Kidney epithelial cell (primary cell): ENCODE measurements around the gene PLD4. TPM values are rescaled to one million over a fixed set of nuclear protein-coding genes. Genes with fewer than 3 reads are reported as not detected.
A peak's percentile ranks its signal among the peaks of the same experiment; 100 is the strongest.
"Not testable (repeated sequence)": the region's sequence is repeated elsewhere in the genome, so short reads cannot be mapped to it uniquely, and the experiment has no call there.

Experiments
- DNase-seq: peaks from one replicate; pipeline ENCODE4 v3.0.0-alpha.2; 2010; ENCODE audit warnings: low read depth
- H3K27me3 ChIP-seq: 2 replicates; pipeline ENCODE4 v1.6.0; 2011; ENCODE audit warnings: low read length; ENCODE audit not compliant: control insufficient read depth, insufficient read depth
- H3K36me3 ChIP-seq: 2 replicates; pipeline ENCODE4 v1.5.1; 2011; ENCODE audit warnings: low read length; ENCODE audit not compliant: control insufficient read depth, insufficient read depth
- H3K4me3 ChIP-seq: 2 replicates; pipeline ENCODE4 v1.5.1; 2011; ENCODE audit warnings: low read depth, mild to moderate bottlenecking, control low read depth, low read length
- CTCF ChIP-seq: IDR thresholded peaks from 2 replicates; pipeline ENCODE4 v1.5.1; 2011; ENCODE audit warnings: mild to moderate bottlenecking, moderate library complexity, low read length, control low read depth, inconsistent platforms; ENCODE audit not compliant: insufficient read depth, poor library complexity, severe bottlenecking
- total RNA-seq: library from RNA; depleted of rRNA; stranded (reverse); fragments of >200 nt; gene quantifications from 2 replicates; pipeline ENCODE4 v1.2.3, GENCODE V29; 2015

Gene PLD4
- total RNA-seq, 1 donor from 2014 or later, result 0.04 TPM

DNA sequence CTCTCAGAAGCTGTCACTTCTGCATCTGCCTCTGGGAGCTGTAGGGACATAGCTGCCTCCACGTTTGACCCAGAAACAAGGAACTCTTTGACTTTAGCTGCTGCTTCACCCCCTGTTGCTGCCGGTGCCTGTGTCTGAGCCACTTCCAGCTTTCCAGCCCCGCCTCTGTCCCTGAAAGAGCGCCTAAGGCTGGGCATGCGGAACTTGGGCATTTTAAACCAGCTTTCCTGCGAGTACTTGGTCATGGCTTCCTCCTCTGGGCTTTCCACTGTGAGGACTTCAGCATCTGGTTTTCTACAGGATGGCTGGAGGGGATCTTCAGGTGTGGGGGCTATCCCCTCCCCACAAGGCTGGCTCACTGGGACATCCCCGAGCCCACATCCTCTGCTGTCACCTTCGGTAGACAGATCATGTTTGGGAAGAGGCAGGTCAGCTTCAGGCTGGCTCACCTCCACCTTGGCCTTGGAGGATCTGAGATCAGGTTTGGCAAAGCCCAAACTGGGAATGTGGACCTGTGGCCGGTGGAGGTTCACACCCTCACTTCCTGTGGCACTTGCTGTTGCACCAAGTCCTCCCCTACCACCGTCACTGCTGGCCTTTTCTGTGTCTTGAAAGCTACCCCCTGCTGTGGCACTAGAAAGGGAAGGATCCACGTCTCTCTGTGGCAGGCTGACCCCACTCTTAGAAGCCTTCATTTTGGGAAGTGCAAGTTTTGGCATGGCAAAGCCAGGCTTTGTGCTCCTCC lies 15.2 kb downstream of the PLD4 start:
- H3K4me3 ChIP-seq, result no peak overlapping the region
- peaks cover 4% of the 10 kb centered on the region for H3K27me3 ChIP-seq
- no peak for DNase-seq
- TF ChIP-seq CTCF, result no peak
- no peaks in the 10 kb centered on the region for H3K36me3 ChIP-seq

DNA sequence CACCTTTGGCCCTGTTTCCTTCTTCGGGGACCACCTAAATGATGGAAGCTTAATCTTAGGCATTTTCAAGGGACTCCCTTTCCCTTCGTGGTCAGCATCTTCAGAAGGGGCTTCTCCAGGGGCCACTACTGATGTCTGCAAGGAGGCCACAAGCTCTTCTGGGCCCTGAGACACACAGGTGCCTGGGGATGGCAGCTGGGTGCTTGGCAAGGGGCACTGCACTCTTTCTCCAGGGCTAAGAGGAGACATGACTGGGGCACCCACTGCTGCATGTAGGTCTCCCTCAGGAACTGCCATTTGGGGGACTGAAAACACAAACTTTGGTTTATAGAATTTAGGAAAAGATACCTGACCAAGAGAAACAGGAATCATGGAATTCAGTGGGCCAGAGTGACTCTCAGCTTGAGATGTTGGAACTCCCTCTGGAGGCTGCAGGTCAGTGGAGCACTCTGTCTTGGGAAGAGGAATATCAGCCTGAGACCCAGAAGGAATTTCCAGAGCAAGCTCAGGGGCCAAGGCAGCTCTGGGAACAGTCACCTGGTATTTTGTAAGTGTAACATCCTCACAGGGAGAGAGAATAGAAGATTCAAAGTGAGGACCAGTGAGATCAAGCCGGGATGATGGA lies 16.0 kb downstream of the PLD4 start:
- H3K27me3 ChIP-seq, result no peaks in the 10 kb centered on the region
- no peaks in the 10 kb centered on the region for H3K36me3 ChIP-seq
- DNase-seq, result no peak
- no peak overlapping the region for H3K4me3 ChIP-seq
- TF ChIP-seq CTCF, result peak; percentile 2

DNA sequence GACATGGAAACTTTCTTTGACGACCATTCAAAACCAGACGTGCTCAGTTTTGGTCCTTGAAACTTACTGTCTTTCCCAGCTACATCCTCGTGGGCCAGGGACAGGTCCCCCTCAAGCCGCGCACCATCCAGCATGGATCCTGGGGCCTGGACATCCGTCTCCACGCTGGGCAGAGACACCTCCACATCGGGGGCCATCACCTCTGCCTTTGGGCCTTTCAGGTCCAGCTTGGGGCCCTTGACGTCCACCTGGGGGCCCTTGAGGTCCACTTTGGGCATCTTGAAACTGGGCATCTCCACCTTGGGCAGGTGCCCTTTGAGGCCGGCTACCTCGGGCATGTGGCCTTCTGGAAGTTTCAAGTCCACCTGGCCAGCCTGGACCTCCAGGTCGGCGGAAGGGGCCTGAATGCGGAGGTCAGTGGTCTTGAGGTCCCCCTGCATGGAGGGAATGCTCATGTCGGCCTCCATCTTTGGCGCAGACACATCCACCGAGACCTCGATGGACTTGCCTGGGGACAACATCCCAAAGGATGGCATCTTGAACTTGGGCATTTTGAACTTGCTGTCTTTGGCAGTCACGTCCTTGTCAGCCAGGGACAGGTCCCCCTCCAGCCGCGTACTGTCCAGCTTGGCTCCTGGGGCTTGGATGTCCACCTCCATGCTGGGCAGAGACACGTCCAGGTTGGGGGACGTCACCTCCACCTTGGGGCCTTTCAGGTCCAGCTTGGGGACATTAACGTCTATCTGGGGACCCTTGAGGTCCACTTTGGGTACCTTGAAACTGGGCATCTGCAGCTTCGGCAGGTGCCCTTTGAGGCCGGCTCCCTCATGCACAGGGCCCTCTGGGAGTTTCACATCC lies 17.1 kb downstream of the PLD4 start:
- H3K27me3 ChIP-seq, result no peaks in the 10 kb centered on the region
- no peak overlapping the region for H3K4me3 ChIP-seq
- DNase-seq, result no peak
- no peak for TF ChIP-seq CTCF
- H3K36me3 ChIP-seq, result no peaks in the 10 kb centered on the region

GRCh38 chr14:104942586-104942985 lies 17.9 kb downstream of the PLD4 start:
- no peak overlapping the region for H3K4me3 ChIP-seq
- no peaks in the 10 kb centered on the region for H3K27me3 ChIP-seq
- DNase-seq, result no peak
- no peaks in the 10 kb centered on the region for H3K36me3 ChIP-seq
- TF ChIP-seq CTCF, result no peak

GRCh38 chr14:104943216-104944015 lies 18.7 kb downstream of the PLD4 start:
- not testable (repeated sequence) for H3K36me3 ChIP-seq, DNase-seq, H3K4me3 ChIP-seq, H3K27me3 ChIP-seq

GRCh38 chr14:104944016-104944308 lies 19.3 kb downstream of the PLD4 start:
- not testable (repeated sequence) for H3K36me3 ChIP-seq, DNase-seq, H3K27me3 ChIP-seq, H3K4me3 ChIP-seq

- not testable (repeated sequence) for H3K36me3 ChIP-seq, H3K4me3 ChIP-seq, DNase-seq, H3K27me3 ChIP-seq
Observed at GRCh38 chr14:104944436-104945205, 19.9 kb downstream of the PLD4 start.

DNA sequence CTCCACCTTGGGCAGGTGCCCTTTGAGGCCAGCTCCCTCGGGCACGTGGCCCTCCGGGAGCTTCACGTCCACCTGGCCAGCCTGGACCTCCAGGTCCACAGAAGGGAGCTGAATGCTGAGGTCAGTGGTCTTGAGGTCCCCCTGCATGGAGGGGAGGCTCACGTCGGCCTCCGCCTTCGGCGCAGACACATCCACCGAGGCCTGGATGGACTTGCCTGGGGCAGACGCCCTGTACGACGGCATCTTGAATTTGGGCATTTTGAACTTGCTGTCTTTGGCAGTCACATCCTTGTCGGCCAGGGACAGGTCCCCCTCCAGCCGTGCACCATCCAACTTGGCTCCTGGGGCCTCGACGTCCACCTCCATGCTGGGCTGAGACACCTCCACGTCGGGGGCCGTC lies 20.6 kb downstream of the PLD4 start:
- not testable (repeated sequence) for H3K27me3 ChIP-seq, H3K36me3 ChIP-seq, DNase-seq, H3K4me3 ChIP-seq
